CD14-positive monocyte (primary cell): ENCODE results near the gene UBE3D. TPM values are rescaled to one million over a fixed set of nuclear protein-coding genes. Genes with fewer than 3 reads are reported as not detected.

Experiments
- DNase-seq, 3 donors: peaks; one replicate each; pipeline ENCODE4 v3.0.0-alpha.2; 2011 to 2022
- H2AFZ ChIP-seq: 2 replicates; pipeline ENCODE4 v1.6.0; 2012; ENCODE audit warnings: mild to moderate bottlenecking, low read depth, low read length, inconsistent platforms; ENCODE audit not compliant: insufficient read depth, poor library complexity, severe bottlenecking
- H3K27ac ChIP-seq, 2 donors: 1 replicate in 1 of 2; 2 replicates in 1 of 2; pipeline ENCODE4 v1.5.1; 2012 to 2013; ENCODE audit warnings: low read length in 2 of 2, control low read depth in 1 of 2, inconsistent platforms in 1 of 2, low read depth in 1 of 2, mild to moderate bottlenecking in 1 of 2
- H3K27me3 ChIP-seq, 2 donors: one replicate each; pipeline versions ENCODE4 v1.6.0 to v1.6.1; 2011 to 2013; ENCODE audit warnings: low read length in 2 of 2; ENCODE audit not compliant: control insufficient read depth in 2 of 2, insufficient read depth in 2 of 2
- H3K36me3 ChIP-seq, 2 donors: replicated peaks in 1 of 2; 1 replicate in 1 of 2; 2 replicates in 1 of 2; pipeline versions ENCODE4 v1.5.1 to v1.6.1; 2012 to 2013; ENCODE audit warnings: low read length in 2 of 2, control low read depth in 1 of 2, inconsistent platforms in 1 of 2, mild to moderate bottlenecking in 1 of 2; ENCODE audit not compliant: insufficient read depth in 2 of 2, control insufficient read depth in 1 of 2
- H3K4me1 ChIP-seq, 2 donors: 1 replicate in 1 of 2; 2 replicates in 1 of 2; pipeline versions ENCODE4 v1.5.1 to v1.6.1; 2012 to 2013; ENCODE audit warnings: low read length in 2 of 2, control low read depth in 1 of 2, inconsistent platforms in 1 of 2, mild to moderate bottlenecking in 1 of 2, moderate library complexity in 1 of 2; ENCODE audit not compliant: insufficient read depth in 2 of 2, control insufficient read depth in 1 of 2
- H3K4me2 ChIP-seq: replicated peaks from 2 replicates; pipeline ENCODE3; 2012; ENCODE audit warnings: low read length, moderate library complexity, mild to moderate bottlenecking; ENCODE audit not compliant: poor library complexity, severe bottlenecking; ENCODE audit errors: extremely low read depth
- H3K4me3 ChIP-seq, 3 experiments: fragments of 200-600 bp in 1 of 3; sonication (generic) in 1 of 3; replicated peaks in 1 of 3; 1 replicate in 2 of 3; 2 replicates in 1 of 3; pipeline ENCODE4 v1.5.1; 2011 to 2013; ENCODE audit warnings: low read length in 3 of 3, mild to moderate bottlenecking in 3 of 3, control low read depth in 2 of 3, low read depth in 2 of 3, inconsistent platforms in 1 of 3, moderate library complexity in 1 of 3
- H3K79me2 ChIP-seq: 2 replicates; pipeline ENCODE4 v1.6.0; 2012; ENCODE audit warnings: mild to moderate bottlenecking, control low read depth, inconsistent platforms, low read length, moderate library complexity; ENCODE audit not compliant: insufficient read depth
- H3K9ac ChIP-seq: 2 replicates; pipeline ENCODE4 v1.6.0; 2017; ENCODE audit warnings: low read length, mild to moderate bottlenecking; ENCODE audit not compliant: insufficient read depth, poor library complexity, severe bottlenecking
- H3K9me3 ChIP-seq, 2 donors: replicated peaks in 1 of 2; 1 replicate in 1 of 2; 2 replicates in 1 of 2; pipeline versions ENCODE4 v1.5.1 to v1.6.1; 2012 to 2013; ENCODE audit warnings: low read length in 2 of 2, control low read depth in 1 of 2; ENCODE audit not compliant: control insufficient read depth in 1 of 2, insufficient read depth in 1 of 2
- H4K20me1 ChIP-seq: 2 replicates; pipeline ENCODE4 v1.6.0; 2012; ENCODE audit warnings: mild to moderate bottlenecking, low read length, control low read depth, moderate library complexity; ENCODE audit not compliant: insufficient read depth
- H3K27ac Mint-ChIP-seq, 7 donors: one replicate each; pipeline ENCODE4 v1.8.0; 2020; ENCODE audit warnings: mild to moderate bottlenecking in 7 of 7, mixed read lengths in 7 of 7, moderate library complexity in 6 of 7, inconsistent platforms in 2 of 7
- H3K27me3 Mint-ChIP-seq, 3 donors: one replicate each; pipeline ENCODE4 v1.8.0; 2021 to 2022; ENCODE audit warnings: low read depth in 3 of 3, mild to moderate bottlenecking in 3 of 3, mixed read lengths in 3 of 3, moderate library complexity in 3 of 3, inconsistent platforms in 1 of 3
- H3K36me3 Mint-ChIP-seq, 2 donors: one replicate each; pipeline ENCODE4 v1.8.0; 2020; ENCODE audit warnings: mixed read lengths in 2 of 2, inconsistent platforms in 1 of 2, mild to moderate bottlenecking in 1 of 2
- H3K4me1 Mint-ChIP-seq: one replicate; pipeline ENCODE4 v1.8.0; 2020; ENCODE audit warnings: mild to moderate bottlenecking, mixed read lengths
- H3K4me3 Mint-ChIP-seq, 2 donors: one replicate each; pipeline ENCODE4 v1.8.0; 2020; ENCODE audit warnings: mild to moderate bottlenecking in 2 of 2, mixed read lengths in 2 of 2, moderate library complexity in 1 of 2
- H3K9me3 Mint-ChIP-seq, 7 donors: one replicate each; pipeline ENCODE4 v1.8.0; 2020 to 2022; ENCODE audit warnings: mixed read lengths in 7 of 7, mild to moderate bottlenecking in 6 of 7, moderate library complexity in 6 of 7, inconsistent platforms in 2 of 7
- WGBS: methylation state at CpG from one replicate; pipeline ENCODE4 v1.1.5; 2013; ENCODE audit warnings: missing lambda C conversion rate; ENCODE audit not compliant: insufficient coverage; 5-methylcytosine and 5-hydroxymethylcytosine counted together
- intact Hi-C, 2 donors: fragments of 100-400 bp; cut with micrococcal nuclease; formaldehyde crosslinking; loops; one replicate each; pipeline versions ENCODE4 v1.15.0 to v1.15.1; 2023
- polyA plus RNA-seq, 3 donors: library from polyadenylated mRNA; depleted of rRNA in 1 of 3; unstranded in 2 of 3; stranded (reverse) in 1 of 3; fragments of 300-500 nt in 2 of 3; fragments of >200 nt in 1 of 3; fragmentation: Illumina TruSeq in 2 of 3; gene quantifications; 1 replicate in 2 of 3; 2 replicates in 1 of 3; pipeline ENCODE4 v1.2.3, GENCODE V29; 2012 to 2021
- TF ChIP-seq, protein P1 (sequence below): fragments of 200-600 bp; IDR thresholded peaks from one replicate; pipeline ENCODE4 v1.8.0; 2022; ENCODE audit warnings: antibody characterized with exemption, mild to moderate bottlenecking

The UBE3D gene
- polyA plus RNA-seq, 3 donors: 0.61 to 1.7 (median 1.1) TPM

GRCh38 chr6:83042467-83043053, 23.1 kb downstream of the UBE3D start:
- Histone ChIP-seq H3K27ac (no peak overlapping the region), H3K4me1 (no peaks in the 10 kb centered on the region), H2AFZ (no peak overlapping the region), H3K79me2 (no peaks in the 10 kb centered on the region), H3K27me3 (no peaks in the 10 kb centered on the region), H3K9me3 (no peaks in the 10 kb centered on the region), H3K4me2 (no peak overlapping the region), H4K20me1 (no peaks in the 10 kb centered on the region), H3K4me3 (no peak overlapping the region), H3K36me3 (no peaks in the 10 kb centered on the region), H3K9ac (no peak overlapping the region)
- TF ChIP-seq, protein P1, sequence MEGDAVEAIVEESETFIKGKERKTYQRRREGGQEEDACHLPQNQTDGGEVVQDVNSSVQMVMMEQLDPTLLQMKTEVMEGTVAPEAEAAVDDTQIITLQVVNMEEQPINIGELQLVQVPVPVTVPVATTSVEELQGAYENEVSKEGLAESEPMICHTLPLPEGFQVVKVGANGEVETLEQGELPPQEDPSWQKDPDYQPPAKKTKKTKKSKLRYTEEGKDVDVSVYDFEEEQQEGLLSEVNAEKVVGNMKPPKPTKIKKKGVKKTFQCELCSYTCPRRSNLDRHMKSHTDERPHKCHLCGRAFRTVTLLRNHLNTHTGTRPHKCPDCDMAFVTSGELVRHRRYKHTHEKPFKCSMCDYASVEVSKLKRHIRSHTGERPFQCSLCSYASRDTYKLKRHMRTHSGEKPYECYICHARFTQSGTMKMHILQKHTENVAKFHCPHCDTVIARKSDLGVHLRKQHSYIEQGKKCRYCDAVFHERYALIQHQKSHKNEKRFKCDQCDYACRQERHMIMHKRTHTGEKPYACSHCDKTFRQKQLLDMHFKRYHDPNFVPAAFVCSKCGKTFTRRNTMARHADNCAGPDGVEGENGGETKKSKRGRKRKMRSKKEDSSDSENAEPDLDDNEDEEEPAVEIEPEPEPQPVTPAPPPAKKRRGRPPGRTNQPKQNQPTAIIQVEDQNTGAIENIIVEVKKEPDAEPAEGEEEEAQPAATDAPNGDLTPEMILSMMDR: no peak
- Mint-ChIP-seq H3K4me1 (no peaks in the 10 kb centered on the region), H3K4me3 (no peak overlapping the region), H3K36me3 (peaks cover 3 to 6% of the 10 kb centered on the region in 2 donors), H3K27me3 (no peaks in the 10 kb centered on the region), H3K27ac (no peak overlapping the region), H3K9me3 (no peaks in the 10 kb centered on the region)
- no peak for DNase-seq
- no CpG with 5 or more reads among the region's 4 CpGs for WGBS
- intact Hi-C loops: no loop called here

DNA sequence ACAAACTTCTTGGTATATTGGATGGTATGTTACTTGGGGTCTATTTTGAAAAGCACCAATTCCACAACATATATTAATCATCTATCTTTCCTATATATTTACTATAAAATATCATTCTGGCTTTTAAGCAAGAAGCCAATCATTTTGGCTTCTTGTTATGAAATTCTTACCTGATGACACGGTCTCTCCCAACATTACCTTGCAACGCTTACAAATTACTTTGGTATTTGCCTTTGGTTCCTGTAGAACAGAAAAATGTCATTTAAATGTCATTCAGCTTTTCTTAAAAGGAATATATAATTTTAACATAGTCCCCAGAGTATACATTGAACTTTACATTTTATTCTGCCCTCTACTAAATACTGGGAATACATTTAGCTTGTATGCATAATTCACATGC, 27.4 kb downstream of the UBE3D start:
- Mint-ChIP-seq H3K27ac (no peak overlapping the region), H3K27me3 (no peaks in the 10 kb centered on the region), H3K9me3 (peaks cover 2 to 16% (median 12%) of the 10 kb centered on the region in 7 donors), H3K4me1 (no peaks in the 10 kb centered on the region), H3K36me3 (peaks cover 0 to 13% of the 10 kb centered on the region in 2 donors), H3K4me3 (no peak overlapping the region)
- Histone ChIP-seq H3K36me3 (no peaks in the 10 kb centered on the region), H3K9me3 (peaks cover 1 to 6% of the 10 kb centered on the region in 2 donors), H3K27ac (no peak overlapping the region), H3K4me3 (no peak overlapping the region), H3K27me3 (no peaks in the 10 kb centered on the region), H3K9ac (no peak overlapping the region), H4K20me1 (no peaks in the 10 kb centered on the region), H3K4me2 (no peak overlapping the region), H2AFZ (no peak overlapping the region), H3K4me1 (no peaks in the 10 kb centered on the region), H3K79me2 (no peaks in the 10 kb centered on the region)
- intact Hi-C loops: no loop called here
- TF ChIP-seq, protein P1: no peak
- no peak for DNase-seq
- no CpG with 5 or more reads among the region's 2 CpGs for WGBS
